ENCODE data around the gene SOX21.
A peak's percentile ranks its signal among the peaks of the same experiment; 100 is the strongest.
"Not testable (repeated sequence)": the region's sequence is repeated elsewhere in the genome, so short reads cannot be mapped to it uniquely, and the experiment has no call there.

SOX21 gene

GRCh38 chr13:94722609-94723345 lies 10.4 kb upstream of the SOX21 start:
- Histone ChIP-seq H3K4me2 (no peak overlapping the region), H3K4me1 (no peaks in the 10 kb centered on the region), H3K27ac (no peak overlapping the region), H4K20me1 (no peaks in the 10 kb centered on the region), H3K36me3 (no peaks in the 10 kb centered on the region), H3K9me3 (0 out of 2 replicates have a peak, but pooled peaks cover 14% of the 10 kb centered on the region), H3K9ac (no peak overlapping the region), H3K27me3 (0 out of 2 replicates have a peak, but pooled peaks cover under 1% of the 10 kb centered on the region), H3K4me3 (no peak overlapping the region)
- no peak for TF ChIP-seq Cebpa-rat (IDR thresholded peaks at IDR 0.05)

- H3K4me3 ChIP-seq, H3K36me3 ChIP-seq: not testable (repeated sequence)
These were observed 6.4 kb upstream of the SOX21 start for GRCh38 chr13:94718697-94719096.

DNA sequence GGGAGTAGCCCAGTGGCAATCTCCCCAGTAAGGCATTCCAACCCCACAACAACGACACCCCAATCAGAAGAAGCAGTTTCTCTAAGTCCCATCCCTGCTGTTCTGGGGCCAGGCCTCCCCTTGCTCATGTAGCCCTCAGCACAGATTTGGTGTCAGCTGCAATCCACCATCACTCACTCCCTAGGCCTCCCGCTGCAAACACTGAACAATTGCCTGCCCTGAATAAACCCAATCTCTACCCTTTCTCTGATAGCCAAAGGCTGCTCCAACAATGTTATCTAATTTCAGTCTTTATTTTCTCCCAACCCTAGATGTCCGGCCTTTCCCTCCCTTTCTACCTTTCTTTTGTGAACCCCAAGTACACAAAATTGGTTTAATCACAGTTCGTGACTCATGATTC lies 5.6 kb upstream of the SOX21 start:
- Histone ChIP-seq H3K36me3 (no peaks in the 10 kb centered on the region), H3K27me3 (peaks cover 48% of the 10 kb centered on the region), H3K9ac (no peak overlapping the region), H3K9me3 (peaks cover 2% of the 10 kb centered on the region), H3K4me2 (no peak overlapping the region), H3K4me1 (no peaks in the 10 kb centered on the region), H3K4me3 (no peak overlapping the region), H4K20me1 (peaks cover 12% of the 10 kb centered on the region), H3K27ac (no peak overlapping the region)
- TF ChIP-seq Cebpa-rat (IDR thresholded peaks at IDR 0.05), result no peak

More at GRCh38 chr13:94718697-94719096, 6.4 kb upstream of the SOX21 start:
- H3K4me1 ChIP-seq, H4K20me1 ChIP-seq, H3K27ac ChIP-seq, H3K9ac ChIP-seq, H3K4me2 ChIP-seq, H3K9me3 ChIP-seq: not testable (repeated sequence)
- H3K27me3 ChIP-seq, result peaks cover 40% of the 10 kb centered on the region

DNA sequence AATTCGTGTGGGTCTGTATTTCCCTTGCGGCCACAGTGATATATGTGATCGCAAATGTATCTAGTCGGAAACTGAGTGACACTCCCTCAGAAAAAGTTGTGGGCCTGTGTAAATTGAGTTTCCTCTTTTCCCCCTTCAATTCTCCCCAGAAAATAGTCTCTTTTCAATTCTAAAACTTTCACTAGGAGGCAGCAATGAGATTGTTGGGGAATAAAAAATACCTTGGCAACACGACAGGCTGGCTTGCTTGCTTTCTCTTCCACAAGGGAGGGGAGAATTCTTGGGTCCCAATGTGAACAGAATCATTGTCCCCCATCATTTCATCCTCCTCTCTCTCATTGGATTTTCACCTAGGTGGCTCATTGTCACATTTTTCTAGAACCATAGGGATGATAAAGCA lies 3.7 kb upstream of the SOX21 start:
- peaks cover 67% of the 10 kb centered on the region for H3K27me3 ChIP-seq
- H3K9me3 ChIP-seq, result peaks cover 21% of the 10 kb centered on the region
- H4K20me1 ChIP-seq, result peaks cover 18% of the 10 kb centered on the region
- no peak overlapping the region for H3K4me3 ChIP-seq
- TF ChIP-seq Cebpa-rat (IDR thresholded peaks at IDR 0.05), result no peak
- H3K4me2 ChIP-seq, result no peak overlapping the region
- no peak overlapping the region for H3K27ac ChIP-seq
- H3K9ac ChIP-seq, result no peak overlapping the region
- H3K4me1 ChIP-seq, result no peaks in the 10 kb centered on the region
- H3K36me3 ChIP-seq, result no peaks in the 10 kb centered on the region

DNA sequence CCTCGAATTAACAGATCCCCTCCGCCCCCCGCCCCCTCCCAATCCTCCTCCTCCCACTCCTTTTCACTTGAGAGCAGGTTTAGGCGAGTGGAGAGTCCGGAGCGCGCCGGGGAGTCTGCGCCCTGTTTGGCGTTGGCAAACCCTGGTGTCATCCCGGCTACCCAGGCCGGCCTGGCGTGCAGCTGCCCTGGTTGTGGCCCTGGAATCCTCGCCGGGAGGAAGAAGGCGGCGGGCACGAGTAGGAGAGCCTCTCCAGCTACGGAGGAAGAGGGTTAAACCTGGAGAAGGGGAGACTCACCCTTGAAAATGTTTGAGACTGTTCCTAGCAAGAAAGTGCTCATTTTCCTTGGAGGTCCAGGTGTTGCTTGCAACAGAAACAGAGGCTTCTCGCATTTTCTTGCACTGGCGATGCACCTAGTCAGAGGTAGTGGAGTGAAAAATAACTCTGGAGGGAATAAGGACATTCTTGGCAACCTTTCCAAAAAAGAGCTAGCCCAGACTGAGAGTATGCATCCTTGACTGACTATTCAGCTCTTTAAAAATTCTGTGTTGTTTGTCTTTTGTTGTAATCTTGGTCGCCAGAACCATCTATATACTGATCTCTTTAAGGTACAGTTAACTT lies 1.3 kb upstream of the SOX21 start:
- Histone ChIP-seq H3K36me3 (no peaks in the 10 kb centered on the region), H3K9me3 (peaks cover 31% of the 10 kb centered on the region), H3K27ac (no peak overlapping the region), H3K27me3 (peaks cover 91% of the 10 kb centered on the region), H3K4me1 (no peaks in the 10 kb centered on the region), H4K20me1 (peaks cover 39% of the 10 kb centered on the region), H3K4me2 (no peak overlapping the region), H3K4me3 (no peak overlapping the region), H3K9ac (no peak overlapping the region)
- no peak for TF ChIP-seq Cebpa-rat (IDR thresholded peaks at IDR 0.05)

DNA sequence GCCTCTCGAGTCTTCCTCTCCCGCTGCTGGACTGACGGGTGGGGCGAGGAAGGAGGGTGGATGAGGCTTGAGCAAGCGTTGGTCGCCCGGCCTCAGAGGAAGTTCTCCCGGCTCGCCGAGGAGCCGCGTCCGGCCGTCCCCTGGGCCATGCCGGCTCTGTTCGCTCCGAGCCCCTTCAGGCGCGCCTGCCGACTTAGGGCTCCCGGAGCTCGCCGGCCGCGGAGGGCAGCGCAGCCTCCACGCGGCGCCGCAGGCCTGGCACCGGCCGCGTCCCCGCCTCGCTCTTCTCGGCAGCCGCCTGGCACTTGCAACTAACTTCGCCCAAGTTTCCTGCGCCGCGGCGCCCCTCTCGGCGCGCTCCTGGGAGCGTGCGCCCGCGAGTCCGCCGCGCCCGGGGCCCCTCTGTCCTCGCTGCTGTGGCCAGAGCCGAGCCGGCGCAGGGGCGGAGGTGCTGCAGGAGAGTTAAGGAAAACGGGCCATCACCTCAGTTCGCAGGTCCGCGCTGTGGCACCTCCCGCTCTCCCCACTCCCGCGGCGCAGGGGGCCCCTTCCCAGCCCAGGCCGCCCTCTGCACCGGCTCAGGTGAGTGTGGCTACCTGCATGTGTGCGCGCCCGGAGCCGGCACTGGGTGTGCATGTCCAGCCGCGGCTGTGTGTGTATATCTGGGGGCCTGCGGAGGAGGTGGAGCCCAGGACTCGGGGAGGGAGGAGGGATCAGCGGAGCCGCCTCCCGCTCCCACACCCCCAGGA lies 641 bp upstream of the SOX21 start:
- Histone ChIP-seq H4K20me1 (peaks cover 45% of the 10 kb centered on the region), H3K4me2 (peak overlapping the region; percentile 34; the same call in 1 of the 2 replicates), H3K4me3 (0 out of 2 replicates have a peak overlapping the region, but pooled peaks have one; percentile 25), H3K27me3 (peaks cover 98% of the 10 kb centered on the region), H3K9ac (no peak overlapping the region), H3K27ac (no peak overlapping the region), H3K9me3 (peaks cover 38% of the 10 kb centered on the region), H3K4me1 (no peaks in the 10 kb centered on the region), H3K36me3 (no peaks in the 10 kb centered on the region)
- TF ChIP-seq Cebpa-rat (IDR thresholded peaks at IDR 0.05), result no peak

GRCh38 chr13:94711561-94712286 lies 621 bp downstream of the SOX21 start:
- H3K9ac ChIP-seq, result no peak overlapping the region
- TF ChIP-seq Cebpa-rat (IDR thresholded peaks at IDR 0.05), result no peak
- peak overlapping the region; percentile 41; the same call in 1 of the 2 replicates for H3K4me3 ChIP-seq
- no peak overlapping the region for H3K4me2 ChIP-seq
- H3K27me3 ChIP-seq, result peaks cover 100% of the 10 kb centered on the region
- H3K36me3 ChIP-seq, result no peaks in the 10 kb centered on the region
- H3K4me1 ChIP-seq, result no peaks in the 10 kb centered on the region
- peaks cover 58% of the 10 kb centered on the region for H4K20me1 ChIP-seq
- peaks cover 47% of the 10 kb centered on the region for H3K9me3 ChIP-seq
- H3K27ac ChIP-seq, result no peak overlapping the region

GRCh38 chr13:94710881-94711560 lies 1.3 kb downstream of the SOX21 start:
- TF ChIP-seq Cebpa-rat (IDR thresholded peaks at IDR 0.05), result no peak
- H3K27ac ChIP-seq, result no peak overlapping the region
- peaks cover 47% of the 10 kb centered on the region for H3K9me3 ChIP-seq
- H4K20me1 ChIP-seq, result peaks cover 65% of the 10 kb centered on the region
- H3K4me3 ChIP-seq, result 0 out of 2 replicates have a peak overlapping the region, but pooled peaks have one; percentile 41
- no peaks in the 10 kb centered on the region for H3K4me1 ChIP-seq
- peaks cover 100% of the 10 kb centered on the region for H3K27me3 ChIP-seq
- H3K36me3 ChIP-seq, result no peaks in the 10 kb centered on the region
- H3K9ac ChIP-seq, result no peak overlapping the region
- H3K4me2 ChIP-seq, result no peak overlapping the region

Measured in BLaER1 (cell line).